HCT116 (cell line): ENCODE results near the gene GRM4.

Experiments used
- CTCF ChIP-seq, 3 experiments: fragments of 200-600 bp in 1 of 3; sonication (generic) in 1 of 3; IDR thresholded peaks in 2 of 3; conservative IDR thresholded peaks in 1 of 3; 2 replicates each; pipeline ENCODE4 v1.5.1; 2012 to 2017; ENCODE audit warnings: low read depth in 2 of 3, low read length in 2 of 3, antibody characterized with exemption in 1 of 3, borderline replicate concordance in 1 of 3, control low read depth in 1 of 3, mild to moderate bottlenecking in 1 of 3, mixed read lengths in 1 of 3, mixed run types in 1 of 3, moderate library complexity in 1 of 3; ENCODE audit not compliant: insufficient read depth in 1 of 3
- EZH2 ChIP-seq: fragments of 200-600 bp; sonication (generic); IDR thresholded peaks from 2 replicates; pipeline ENCODE4 v1.6.1; 2017; ENCODE audit warnings: antibody characterized with exemption, mixed run types
- EZH2phosphoT487 ChIP-seq: fragments of 200-600 bp; IDR thresholded peaks from 2 replicates; pipeline ENCODE4 v1.6.1; 2018; ENCODE audit warnings: antibody characterized with exemption, borderline replicate concordance
- POLR2A ChIP-seq: IDR thresholded peaks from 2 replicates; pipeline ENCODE4 v1.7.0; 2011; ENCODE audit warnings: borderline replicate concordance; ENCODE audit not compliant: insufficient read depth, insufficient read length; ENCODE audit errors: extremely low read depth
- POLR2AphosphoS5 ChIP-seq: IDR thresholded peaks from 2 replicates; pipeline ENCODE4 v1.6.1; 2011; ENCODE audit warnings: mild to moderate bottlenecking, low read depth, low read length, moderate library complexity
- TCF7L2 ChIP-seq: IDR thresholded peaks from 2 replicates; pipeline ENCODE4 v1.7.0; 2011; ENCODE audit warnings: borderline replicate concordance, inconsistent platforms; ENCODE audit not compliant: insufficient read depth, insufficient read length; ENCODE audit errors: extremely low read depth

- TF ChIP-seq POLR2AphosphoS5 = no peak
- TF ChIP-seq CTCF (IDR thresholded peaks at IDR 0.05 in 2 of 3, conservative IDR thresholded peaks at IDR 0.05 in 1 of 3; ENCODE audit: borderline replicate concordance in 1 of 3, insufficient read depth in 1 of 3, low read depth in 2 of 3, low read length in 2 of 3) = no peak
- no peak for TF ChIP-seq EZH2phosphoT487
- no peak for TF ChIP-seq TCF7L2
- no peak for TF ChIP-seq EZH2
- TF ChIP-seq POLR2A = no peak
Observed at GRCh38 chr6:34155471-34156300, 9.8 kb upstream of the GRM4 start.
